CD14-positive monocyte (primary cell): ENCODE measurements around the gene MARCOL. TPM values are rescaled to one million over a fixed set of nuclear protein-coding genes. Genes with fewer than 3 reads are reported as not detected.

Experiments used
- DNase-seq, 3 donors: peaks; one replicate each; pipeline ENCODE4 v3.0.0-alpha.2; 2011 to 2022
- H2AFZ ChIP-seq: 2 replicates; pipeline ENCODE4 v1.6.0; 2012; ENCODE audit warnings: mild to moderate bottlenecking, low read depth, low read length, inconsistent platforms; ENCODE audit not compliant: insufficient read depth, poor library complexity, severe bottlenecking
- H3K27ac ChIP-seq, 2 donors: 1 replicate in 1 of 2; 2 replicates in 1 of 2; pipeline ENCODE4 v1.5.1; 2012 to 2013; ENCODE audit warnings: low read length in 2 of 2, control low read depth in 1 of 2, inconsistent platforms in 1 of 2, low read depth in 1 of 2, mild to moderate bottlenecking in 1 of 2
- H3K27me3 ChIP-seq, 2 donors: one replicate each; pipeline versions ENCODE4 v1.6.0 to v1.6.1; 2011 to 2013; ENCODE audit warnings: low read length in 2 of 2; ENCODE audit not compliant: control insufficient read depth in 2 of 2, insufficient read depth in 2 of 2
- H3K36me3 ChIP-seq, 2 donors: replicated peaks in 1 of 2; 1 replicate in 1 of 2; 2 replicates in 1 of 2; pipeline versions ENCODE4 v1.5.1 to v1.6.1; 2012 to 2013; ENCODE audit warnings: low read length in 2 of 2, control low read depth in 1 of 2, inconsistent platforms in 1 of 2, mild to moderate bottlenecking in 1 of 2; ENCODE audit not compliant: insufficient read depth in 2 of 2, control insufficient read depth in 1 of 2
- H3K4me1 ChIP-seq, 2 donors: 1 replicate in 1 of 2; 2 replicates in 1 of 2; pipeline versions ENCODE4 v1.5.1 to v1.6.1; 2012 to 2013; ENCODE audit warnings: low read length in 2 of 2, control low read depth in 1 of 2, inconsistent platforms in 1 of 2, mild to moderate bottlenecking in 1 of 2, moderate library complexity in 1 of 2; ENCODE audit not compliant: insufficient read depth in 2 of 2, control insufficient read depth in 1 of 2
- H3K4me2 ChIP-seq: replicated peaks from 2 replicates; pipeline ENCODE3; 2012; ENCODE audit warnings: low read length, moderate library complexity, mild to moderate bottlenecking; ENCODE audit not compliant: poor library complexity, severe bottlenecking; ENCODE audit errors: extremely low read depth
- H3K4me3 ChIP-seq, 3 experiments: fragments of 200-600 bp in 1 of 3; sonication (generic) in 1 of 3; replicated peaks in 1 of 3; 1 replicate in 2 of 3; 2 replicates in 1 of 3; pipeline ENCODE4 v1.5.1; 2011 to 2013; ENCODE audit warnings: low read length in 3 of 3, mild to moderate bottlenecking in 3 of 3, control low read depth in 2 of 3, low read depth in 2 of 3, inconsistent platforms in 1 of 3, moderate library complexity in 1 of 3
- H3K79me2 ChIP-seq: 2 replicates; pipeline ENCODE4 v1.6.0; 2012; ENCODE audit warnings: mild to moderate bottlenecking, control low read depth, inconsistent platforms, low read length, moderate library complexity; ENCODE audit not compliant: insufficient read depth
- H3K9ac ChIP-seq: 2 replicates; pipeline ENCODE4 v1.6.0; 2017; ENCODE audit warnings: low read length, mild to moderate bottlenecking; ENCODE audit not compliant: insufficient read depth, poor library complexity, severe bottlenecking
- H3K9me3 ChIP-seq, 2 donors: replicated peaks in 1 of 2; 1 replicate in 1 of 2; 2 replicates in 1 of 2; pipeline versions ENCODE4 v1.5.1 to v1.6.1; 2012 to 2013; ENCODE audit warnings: low read length in 2 of 2, control low read depth in 1 of 2; ENCODE audit not compliant: control insufficient read depth in 1 of 2, insufficient read depth in 1 of 2
- H4K20me1 ChIP-seq: 2 replicates; pipeline ENCODE4 v1.6.0; 2012; ENCODE audit warnings: mild to moderate bottlenecking, low read length, control low read depth, moderate library complexity; ENCODE audit not compliant: insufficient read depth
- H3K27ac Mint-ChIP-seq, 7 donors: one replicate each; pipeline ENCODE4 v1.8.0; 2020; ENCODE audit warnings: mild to moderate bottlenecking in 7 of 7, mixed read lengths in 7 of 7, moderate library complexity in 6 of 7, inconsistent platforms in 2 of 7
- H3K27me3 Mint-ChIP-seq, 3 donors: one replicate each; pipeline ENCODE4 v1.8.0; 2021 to 2022; ENCODE audit warnings: low read depth in 3 of 3, mild to moderate bottlenecking in 3 of 3, mixed read lengths in 3 of 3, moderate library complexity in 3 of 3, inconsistent platforms in 1 of 3
- H3K36me3 Mint-ChIP-seq, 2 donors: one replicate each; pipeline ENCODE4 v1.8.0; 2020; ENCODE audit warnings: mixed read lengths in 2 of 2, inconsistent platforms in 1 of 2, mild to moderate bottlenecking in 1 of 2
- H3K4me1 Mint-ChIP-seq: one replicate; pipeline ENCODE4 v1.8.0; 2020; ENCODE audit warnings: mild to moderate bottlenecking, mixed read lengths
- H3K4me3 Mint-ChIP-seq, 2 donors: one replicate each; pipeline ENCODE4 v1.8.0; 2020; ENCODE audit warnings: mild to moderate bottlenecking in 2 of 2, mixed read lengths in 2 of 2, moderate library complexity in 1 of 2
- H3K9me3 Mint-ChIP-seq, 7 donors: one replicate each; pipeline ENCODE4 v1.8.0; 2020 to 2022; ENCODE audit warnings: mixed read lengths in 7 of 7, mild to moderate bottlenecking in 6 of 7, moderate library complexity in 6 of 7, inconsistent platforms in 2 of 7
- WGBS: methylation state at CpG from one replicate; pipeline ENCODE4 v1.1.5; 2013; ENCODE audit warnings: missing lambda C conversion rate; ENCODE audit not compliant: insufficient coverage; 5-methylcytosine and 5-hydroxymethylcytosine counted together
- intact Hi-C, 2 donors: fragments of 100-400 bp; cut with micrococcal nuclease; formaldehyde crosslinking; loops; one replicate each; pipeline versions ENCODE4 v1.15.0 to v1.15.1; 2023
- polyA plus RNA-seq, 3 donors: library from polyadenylated mRNA; depleted of rRNA in 1 of 3; unstranded in 2 of 3; stranded (reverse) in 1 of 3; fragments of 300-500 nt in 2 of 3; fragments of >200 nt in 1 of 3; fragmentation: Illumina TruSeq in 2 of 3; gene quantifications; 1 replicate in 2 of 3; 2 replicates in 1 of 3; pipeline ENCODE4 v1.2.3, GENCODE V29; 2012 to 2021
- TF ChIP-seq, protein P1 (sequence below): fragments of 200-600 bp; IDR thresholded peaks from one replicate; pipeline ENCODE4 v1.8.0; 2022; ENCODE audit warnings: antibody characterized with exemption, mild to moderate bottlenecking

The MARCOL gene
- polyA plus RNA-seq, 3 donors, result not detected

GRCh38 chr5:148214665-148215185 is 23.6 kb upstream of the MARCOL start:
- Histone ChIP-seq H3K9me3 (no peaks in the 10 kb centered on the region), H3K27ac (no peak overlapping the region), H3K36me3 (no peaks in the 10 kb centered on the region), H3K27me3 (no peaks in the 10 kb centered on the region), H2AFZ (no peak overlapping the region), H3K9ac (no peak overlapping the region), H3K4me3 (no peak overlapping the region), H3K79me2 (no peaks in the 10 kb centered on the region), H3K4me2 (no peak overlapping the region), H3K4me1 (peaks cover 0 to under 1% of the 10 kb centered on the region in 2 donors), H4K20me1 (no peaks in the 10 kb centered on the region)
- no CpG with 5 or more reads among the region's 1 CpG for WGBS
- Mint-ChIP-seq H3K4me3 (no peak overlapping the region), H3K36me3 (no peaks in the 10 kb centered on the region), H3K27me3 (peaks cover 0 to 3% (median 3%) of the 10 kb centered on the region in 3 donors), H3K27ac (no peak overlapping the region), H3K4me1 (peaks cover 4% of the 10 kb centered on the region), H3K9me3 (peaks cover 0 to 3% (median 2%) of the 10 kb centered on the region in 7 donors)
- TF ChIP-seq, protein P1, sequence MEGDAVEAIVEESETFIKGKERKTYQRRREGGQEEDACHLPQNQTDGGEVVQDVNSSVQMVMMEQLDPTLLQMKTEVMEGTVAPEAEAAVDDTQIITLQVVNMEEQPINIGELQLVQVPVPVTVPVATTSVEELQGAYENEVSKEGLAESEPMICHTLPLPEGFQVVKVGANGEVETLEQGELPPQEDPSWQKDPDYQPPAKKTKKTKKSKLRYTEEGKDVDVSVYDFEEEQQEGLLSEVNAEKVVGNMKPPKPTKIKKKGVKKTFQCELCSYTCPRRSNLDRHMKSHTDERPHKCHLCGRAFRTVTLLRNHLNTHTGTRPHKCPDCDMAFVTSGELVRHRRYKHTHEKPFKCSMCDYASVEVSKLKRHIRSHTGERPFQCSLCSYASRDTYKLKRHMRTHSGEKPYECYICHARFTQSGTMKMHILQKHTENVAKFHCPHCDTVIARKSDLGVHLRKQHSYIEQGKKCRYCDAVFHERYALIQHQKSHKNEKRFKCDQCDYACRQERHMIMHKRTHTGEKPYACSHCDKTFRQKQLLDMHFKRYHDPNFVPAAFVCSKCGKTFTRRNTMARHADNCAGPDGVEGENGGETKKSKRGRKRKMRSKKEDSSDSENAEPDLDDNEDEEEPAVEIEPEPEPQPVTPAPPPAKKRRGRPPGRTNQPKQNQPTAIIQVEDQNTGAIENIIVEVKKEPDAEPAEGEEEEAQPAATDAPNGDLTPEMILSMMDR, result no peak
- intact Hi-C loops, result no loop called here
- no peak for DNase-seq

DNA sequence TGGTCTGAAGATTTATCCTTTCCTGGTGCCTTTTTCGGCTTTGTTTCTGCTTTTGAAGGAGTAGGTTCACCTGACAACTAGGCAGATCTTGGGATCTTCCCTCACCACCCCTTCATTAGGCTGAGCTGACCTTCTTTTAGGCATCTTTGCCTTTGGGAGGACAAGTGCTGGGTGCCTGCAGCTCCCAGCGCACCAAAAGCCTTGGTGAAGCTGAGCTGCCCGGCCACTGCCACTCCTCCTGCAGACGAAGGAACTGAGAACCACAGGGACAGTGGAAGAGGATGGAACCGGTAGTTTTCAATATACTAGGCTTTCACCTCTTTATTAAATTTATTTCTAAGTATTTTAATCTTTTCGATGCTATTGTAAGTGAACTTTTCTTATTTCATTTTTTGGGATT is 16.8 kb upstream of the MARCOL start:
- DNase-seq, result no peak
- TF ChIP-seq, protein P1, result no peak
- intact Hi-C loops, result no loop called here
- WGBS, result 83% methylated on average over 2 of the region's 6 CpGs
- Mint-ChIP-seq H3K36me3 (no peaks in the 10 kb centered on the region), H3K4me3 (no peak overlapping the region), H3K4me1 (no peaks in the 10 kb centered on the region), H3K27ac (no peak overlapping the region), H3K9me3 (peaks cover 0 to 3% (median 2%) of the 10 kb centered on the region in 7 donors), H3K27me3 (peaks cover 4 to 9% (median 5%) of the 10 kb centered on the region in 3 donors)
- no peaks in the 10 kb centered on the region for H3K79me2 ChIP-seq
- H3K9me3 ChIP-seq, result no peaks in the 10 kb centered on the region
- no peaks in the 10 kb centered on the region for H4K20me1 ChIP-seq
- H3K27me3 ChIP-seq, result peaks cover 2 to 5% of the 10 kb centered on the region in 2 donors
- H3K4me1 ChIP-seq, result no peaks in the 10 kb centered on the region
- H3K4me2 ChIP-seq, result no peak overlapping the region
- no peaks in the 10 kb centered on the region for H3K36me3 ChIP-seq
- no peak overlapping the region for H3K27ac ChIP-seq
- no peak overlapping the region for H3K4me3 ChIP-seq
- no peak overlapping the region for H3K9ac ChIP-seq
- H2AFZ ChIP-seq, result no peak overlapping the region
